Measurements from ENCODE around the gene SPDYE2.
"Not testable (repeated sequence)": the region's sequence is repeated elsewhere in the genome, so short reads cannot be mapped to it uniquely, and the experiment has no call there.

The SPDYE2 gene

DNA sequence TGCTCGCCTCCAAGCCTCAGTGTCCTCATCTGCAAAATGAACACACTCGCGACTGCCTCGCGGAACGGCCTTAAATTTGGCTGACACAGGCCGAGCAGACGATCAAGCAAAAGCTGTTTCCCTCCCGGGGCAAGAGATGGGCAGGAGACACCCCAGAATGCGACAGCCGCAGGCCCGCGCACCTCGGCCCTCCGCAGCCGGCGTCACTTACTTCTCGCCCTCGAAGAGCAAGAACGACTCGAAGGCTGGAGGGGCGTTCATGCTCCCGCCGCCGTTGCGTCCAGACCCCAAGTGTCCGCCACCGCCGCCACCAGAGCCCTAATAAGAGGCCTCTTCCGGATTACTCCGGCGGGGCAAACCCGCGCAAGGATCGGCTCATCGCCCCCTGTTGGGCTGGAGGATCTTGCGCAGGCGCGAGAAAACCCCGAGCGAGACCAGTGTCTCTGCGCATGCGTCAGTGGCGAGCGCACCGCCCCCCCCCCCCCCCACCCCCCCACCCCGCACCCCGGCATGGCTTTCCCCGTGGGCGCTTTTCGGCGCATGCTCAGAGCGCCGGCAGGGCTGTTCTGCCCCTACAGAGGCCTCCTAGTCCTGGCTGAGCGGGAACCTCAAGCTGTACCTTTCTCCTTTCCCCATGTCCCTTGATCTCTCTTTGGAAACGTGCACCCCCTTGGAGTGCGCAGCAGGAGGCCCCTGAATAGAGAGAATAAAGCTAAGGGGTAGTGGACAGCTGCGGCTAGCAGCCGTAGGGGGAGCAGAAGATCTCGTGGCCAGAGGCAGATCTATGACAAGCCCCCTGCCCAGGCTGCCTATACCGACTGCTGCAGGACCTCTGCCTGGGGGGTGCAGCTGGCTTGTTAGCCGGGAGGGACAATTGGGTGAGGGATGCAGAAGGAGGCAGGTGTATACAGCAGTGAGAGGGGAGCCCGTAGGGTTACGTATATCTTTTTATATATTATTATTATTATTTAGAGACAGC, 21.5 kb downstream of the SPDYE2 start, which contains the start of gene POLR2J3:
Gene POLR2J3, minus strand, starts transcription at position 323 of the 979 bp plus-strand sequence. Its CDS starts 62 bp downstream, at position 261.
- not testable (repeated sequence) for H3K9me3 ChIP-seq
- TF ChIP-seq, protein P1, sequence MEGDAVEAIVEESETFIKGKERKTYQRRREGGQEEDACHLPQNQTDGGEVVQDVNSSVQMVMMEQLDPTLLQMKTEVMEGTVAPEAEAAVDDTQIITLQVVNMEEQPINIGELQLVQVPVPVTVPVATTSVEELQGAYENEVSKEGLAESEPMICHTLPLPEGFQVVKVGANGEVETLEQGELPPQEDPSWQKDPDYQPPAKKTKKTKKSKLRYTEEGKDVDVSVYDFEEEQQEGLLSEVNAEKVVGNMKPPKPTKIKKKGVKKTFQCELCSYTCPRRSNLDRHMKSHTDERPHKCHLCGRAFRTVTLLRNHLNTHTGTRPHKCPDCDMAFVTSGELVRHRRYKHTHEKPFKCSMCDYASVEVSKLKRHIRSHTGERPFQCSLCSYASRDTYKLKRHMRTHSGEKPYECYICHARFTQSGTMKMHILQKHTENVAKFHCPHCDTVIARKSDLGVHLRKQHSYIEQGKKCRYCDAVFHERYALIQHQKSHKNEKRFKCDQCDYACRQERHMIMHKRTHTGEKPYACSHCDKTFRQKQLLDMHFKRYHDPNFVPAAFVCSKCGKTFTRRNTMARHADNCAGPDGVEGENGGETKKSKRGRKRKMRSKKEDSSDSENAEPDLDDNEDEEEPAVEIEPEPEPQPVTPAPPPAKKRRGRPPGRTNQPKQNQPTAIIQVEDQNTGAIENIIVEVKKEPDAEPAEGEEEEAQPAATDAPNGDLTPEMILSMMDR (IDR thresholded peaks at IDR 0.05), result peak; percentile 58
- peak within 1 kb of the TSS; percentile 72 for H3K27ac ChIP-seq

DNA sequence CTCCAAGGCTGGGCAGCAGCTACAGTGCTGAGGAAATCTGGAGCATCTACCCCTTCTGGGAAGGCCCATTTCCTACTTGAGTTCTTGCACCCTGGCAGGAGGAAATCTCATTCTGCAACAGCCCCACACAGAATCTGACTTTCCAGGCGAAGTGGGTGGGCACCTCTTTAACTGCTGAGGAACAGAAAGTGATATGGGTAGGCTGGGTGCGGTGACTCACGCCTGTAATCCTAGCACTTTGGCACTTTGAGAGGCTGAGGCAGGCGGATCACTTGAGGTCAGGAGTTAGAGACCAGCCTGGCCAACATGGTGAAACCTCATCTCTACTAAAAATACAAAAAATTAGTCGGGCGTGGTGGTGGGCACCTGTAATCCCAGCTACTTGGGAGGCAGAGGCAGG, 23.6 kb downstream of the SPDYE2 start:
- H3K4me1 ChIP-seq (ENCODE audit: control insufficient read depth in 1 of 2, insufficient read depth in 1 of 2, low read depth in 1 of 2, low read length in 1 of 2); H3K27me3 ChIP-seq; H3K4me3 ChIP-seq (ENCODE audit: low read depth in 1 of 2, low read length in 1 of 2); H3K9me3 ChIP-seq; H3K36me3 ChIP-seq; H3K27ac ChIP-seq: not testable (repeated sequence)

More for the DNA sequence above, 21.5 kb downstream of the SPDYE2 start, which contains the start of gene POLR2J3:
- H3K36me3 ChIP-seq; H3K27me3 ChIP-seq; H3K4me1 ChIP-seq (ENCODE audit: control insufficient read depth in 1 of 2, insufficient read depth in 1 of 2, low read depth in 1 of 2, low read length in 1 of 2): not testable (repeated sequence)
- H3K4me3 ChIP-seq (ENCODE audit: low read depth in 1 of 2, low read length in 1 of 2), result peak within 1 kb of the TSS; percentile 66 to 75

DNA sequence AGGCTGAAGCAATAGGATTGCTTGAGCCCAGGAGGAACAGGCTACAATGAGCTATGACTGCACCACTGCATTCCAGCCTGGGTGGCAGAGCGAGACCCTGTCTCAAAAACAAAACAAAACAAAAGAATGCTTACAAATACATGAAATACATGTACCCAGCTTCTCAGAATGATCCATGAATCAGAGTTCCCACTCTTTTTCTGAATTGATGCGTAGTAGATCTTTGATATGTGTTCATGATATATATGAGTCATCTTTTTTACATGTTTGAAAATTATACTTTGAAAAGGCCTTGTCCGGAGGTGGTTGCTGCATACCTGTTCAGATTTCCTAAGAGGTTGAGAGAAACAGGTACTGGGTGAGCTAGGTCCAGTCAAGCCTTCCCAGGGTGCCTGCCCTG, 25.3 kb downstream of the SPDYE2 start:
- H3K36me3 ChIP-seq; H3K27ac ChIP-seq; H3K9me3 ChIP-seq; H3K4me1 ChIP-seq (ENCODE audit: control insufficient read depth in 1 of 2, insufficient read depth in 1 of 2, low read depth in 1 of 2, low read length in 1 of 2); H3K4me3 ChIP-seq (ENCODE audit: low read depth in 1 of 2, low read length in 1 of 2); H3K27me3 ChIP-seq: not testable (repeated sequence)

DNA sequence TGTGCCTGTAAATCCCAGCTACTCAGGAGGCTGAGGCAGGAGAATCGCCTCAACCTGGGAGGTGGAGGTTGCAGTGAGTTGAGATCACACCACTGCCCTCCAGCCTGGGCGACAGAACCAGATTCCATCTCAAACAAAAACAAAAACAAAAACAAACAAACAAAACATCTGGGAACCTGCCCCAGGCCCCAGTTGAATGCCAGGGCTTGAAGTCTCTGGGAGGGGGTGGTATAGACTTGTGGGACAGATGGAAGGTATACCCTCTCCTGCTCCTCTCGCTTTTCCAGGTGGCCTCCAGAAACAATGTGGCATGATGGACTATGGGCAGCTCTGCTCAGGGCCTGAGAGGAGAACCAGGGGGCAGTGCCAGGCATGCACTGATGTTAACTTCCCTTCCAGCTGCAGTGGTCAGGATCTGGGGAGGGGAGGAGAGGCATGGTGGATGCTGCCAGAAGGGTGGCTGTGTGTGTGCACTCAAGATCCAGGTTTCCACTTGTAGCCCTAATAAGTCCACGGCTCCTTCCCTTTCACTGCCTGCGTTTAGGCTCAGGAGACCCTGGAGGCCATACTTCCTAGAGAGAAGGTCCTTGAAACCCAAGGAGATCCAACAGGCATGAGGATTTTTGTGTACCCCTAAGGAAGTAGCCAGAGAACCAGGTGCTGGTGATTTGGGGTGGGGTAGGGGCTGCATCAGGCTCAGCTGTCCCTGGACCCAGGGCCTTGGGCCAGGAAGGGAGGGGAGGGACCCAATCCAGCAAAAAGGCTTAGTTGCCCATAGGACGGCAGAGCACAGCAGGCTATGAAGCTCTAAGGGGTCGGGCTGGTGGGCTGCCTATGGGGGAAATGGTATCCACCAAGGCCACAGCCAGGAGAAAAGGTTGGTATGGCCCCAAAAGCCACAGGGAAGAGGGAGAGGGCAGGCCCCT, 26.6 kb downstream of the SPDYE2 start:
- not testable (repeated sequence) for H3K36me3 ChIP-seq; H3K9me3 ChIP-seq; H3K4me3 ChIP-seq (ENCODE audit: low read depth in 1 of 2, low read length in 1 of 2); H3K27me3 ChIP-seq; H3K27ac ChIP-seq; H3K4me1 ChIP-seq (ENCODE audit: control insufficient read depth in 1 of 2, insufficient read depth in 1 of 2, low read depth in 1 of 2, low read length in 1 of 2)

DNA sequence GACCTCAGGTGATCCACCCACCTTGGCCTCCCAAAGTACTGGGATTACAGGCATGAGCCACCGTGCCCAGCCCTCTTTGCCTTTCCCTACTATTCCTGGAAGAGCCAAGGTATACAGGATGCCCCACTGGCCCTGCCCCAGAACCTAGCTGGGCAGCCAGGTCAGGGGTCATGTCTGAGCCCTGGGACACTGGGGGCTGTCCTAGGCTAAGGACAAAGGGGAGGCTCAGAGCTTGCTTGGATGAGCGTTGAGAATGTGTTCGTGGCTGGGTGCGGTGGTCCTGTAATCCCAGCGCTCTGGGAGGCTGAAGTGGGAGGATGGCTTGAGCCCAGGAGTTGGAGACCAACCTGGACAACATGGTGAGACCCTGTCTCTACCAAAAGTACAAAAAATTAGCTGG, 27.5 kb downstream of the SPDYE2 start:
- H3K4me3 ChIP-seq (ENCODE audit: low read depth in 1 of 2, low read length in 1 of 2); H3K27me3 ChIP-seq; H3K27ac ChIP-seq; H3K36me3 ChIP-seq; H3K9me3 ChIP-seq; H3K4me1 ChIP-seq (ENCODE audit: control insufficient read depth in 1 of 2, insufficient read depth in 1 of 2, low read depth in 1 of 2, low read length in 1 of 2): not testable (repeated sequence)

DNA sequence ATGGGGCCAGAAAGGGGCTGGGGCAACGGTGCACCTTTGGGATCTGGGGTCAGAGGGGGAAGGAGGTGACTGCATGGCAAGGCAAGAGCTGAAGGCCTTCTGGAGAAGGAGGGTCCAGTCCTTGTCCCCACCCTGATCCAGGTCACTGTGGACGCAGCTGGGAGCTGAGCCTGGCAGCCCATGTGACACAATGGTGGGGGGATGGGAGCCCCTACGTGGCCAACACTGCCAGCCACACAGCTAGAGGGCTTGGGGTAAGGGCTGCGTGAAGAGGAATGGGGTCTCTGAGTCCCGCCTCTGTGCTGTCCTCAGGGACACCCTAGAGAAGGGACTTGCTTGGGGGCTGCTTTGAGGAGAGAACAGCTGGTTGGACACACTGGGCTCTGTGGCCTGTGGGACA, 30.7 kb downstream of the SPDYE2 start:
- not testable (repeated sequence) for H3K9me3 ChIP-seq; H3K4me1 ChIP-seq (ENCODE audit: control insufficient read depth in 1 of 2, insufficient read depth in 1 of 2, low read depth in 1 of 2, low read length in 1 of 2); H3K27ac ChIP-seq; H3K4me3 ChIP-seq (ENCODE audit: low read depth in 1 of 2, low read length in 1 of 2); H3K27me3 ChIP-seq; H3K36me3 ChIP-seq

DNA sequence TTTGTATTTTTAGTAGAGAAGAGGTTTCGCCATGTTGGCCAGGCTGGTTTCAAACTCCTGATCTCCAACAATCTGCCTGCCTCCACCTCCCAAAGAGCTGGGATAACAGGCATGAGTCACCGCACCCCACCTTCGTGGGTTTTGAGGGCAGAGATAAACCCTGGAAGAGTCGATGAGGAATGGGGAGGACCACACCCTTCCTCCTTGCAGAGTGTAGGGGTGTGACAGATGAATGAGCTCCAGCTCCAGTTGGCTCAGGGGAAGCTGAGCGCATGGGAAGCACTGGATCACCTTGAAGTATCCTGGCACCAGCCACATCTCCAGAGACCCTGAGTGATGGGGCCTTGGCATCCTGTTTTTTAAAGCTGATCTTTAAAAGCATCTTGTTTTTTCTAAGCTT, 32.5 kb downstream of the SPDYE2 start:
- H3K36me3 ChIP-seq; H3K27ac ChIP-seq; H3K9me3 ChIP-seq; H3K4me1 ChIP-seq (ENCODE audit: control insufficient read depth in 1 of 2, insufficient read depth in 1 of 2, low read depth in 1 of 2, low read length in 1 of 2); H3K4me3 ChIP-seq (ENCODE audit: low read depth in 1 of 2, low read length in 1 of 2); H3K27me3 ChIP-seq: not testable (repeated sequence)

DNA sequence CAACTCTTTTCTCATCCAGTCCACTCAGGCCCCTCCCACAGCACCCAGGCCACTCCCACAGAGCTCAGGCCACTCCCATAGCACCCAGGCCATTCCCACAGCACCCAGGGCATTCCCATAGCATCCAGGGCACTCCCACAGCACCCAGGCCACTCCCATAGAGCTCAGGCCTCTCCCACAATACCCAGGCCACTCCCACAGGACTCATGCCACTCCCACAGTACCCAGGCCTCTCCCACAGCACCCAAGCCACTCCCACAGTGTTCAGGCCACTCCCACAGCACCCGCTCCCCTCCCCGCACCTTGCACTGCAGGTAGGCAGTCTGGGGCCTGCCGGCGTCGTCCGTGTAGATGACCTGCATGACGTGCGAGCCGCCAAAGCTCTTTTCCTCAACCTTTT, 38.8 kb downstream of the SPDYE2 start:
- not testable (repeated sequence) for H3K27me3 ChIP-seq; H3K27ac ChIP-seq; H3K4me3 ChIP-seq (ENCODE audit: low read depth in 1 of 2, low read length in 1 of 2); H3K4me1 ChIP-seq (ENCODE audit: control insufficient read depth in 1 of 2, insufficient read depth in 1 of 2, low read depth in 1 of 2, low read length in 1 of 2); H3K36me3 ChIP-seq; H3K9me3 ChIP-seq

DNA sequence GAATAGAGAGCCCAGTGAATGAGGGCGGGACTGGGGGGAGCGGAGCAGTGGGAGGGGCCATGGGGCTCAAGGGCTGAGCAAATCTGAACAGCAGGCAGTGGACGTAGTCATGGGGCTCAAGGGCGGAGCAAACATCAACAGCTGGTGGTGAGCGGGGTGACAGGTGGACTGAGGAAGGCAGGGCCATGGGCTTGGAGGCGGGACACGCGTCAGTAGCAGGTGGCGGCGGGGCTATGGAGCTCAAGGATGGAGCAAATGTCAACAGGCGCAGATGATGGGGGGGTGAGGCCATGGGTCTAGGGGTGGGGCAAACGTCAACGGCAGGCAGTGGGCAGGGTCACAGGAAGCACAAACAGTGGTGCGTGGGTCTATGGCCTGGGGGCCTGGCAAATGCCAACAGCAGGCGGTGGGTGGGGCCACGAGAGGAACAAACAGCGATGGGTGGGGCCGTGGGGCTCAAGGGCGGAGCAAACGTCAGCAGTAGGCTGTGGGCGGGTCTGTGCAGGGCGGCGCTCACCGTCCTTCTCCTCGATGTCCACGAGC, 41.5 kb downstream of the SPDYE2 start:
- H3K27ac ChIP-seq; H3K36me3 ChIP-seq; H3K9me3 ChIP-seq; H3K27me3 ChIP-seq; H3K4me1 ChIP-seq (ENCODE audit: control insufficient read depth in 1 of 2, insufficient read depth in 1 of 2, low read depth in 1 of 2, low read length in 1 of 2); H3K4me3 ChIP-seq (ENCODE audit: low read depth in 1 of 2, low read length in 1 of 2): not testable (repeated sequence)

DNA sequence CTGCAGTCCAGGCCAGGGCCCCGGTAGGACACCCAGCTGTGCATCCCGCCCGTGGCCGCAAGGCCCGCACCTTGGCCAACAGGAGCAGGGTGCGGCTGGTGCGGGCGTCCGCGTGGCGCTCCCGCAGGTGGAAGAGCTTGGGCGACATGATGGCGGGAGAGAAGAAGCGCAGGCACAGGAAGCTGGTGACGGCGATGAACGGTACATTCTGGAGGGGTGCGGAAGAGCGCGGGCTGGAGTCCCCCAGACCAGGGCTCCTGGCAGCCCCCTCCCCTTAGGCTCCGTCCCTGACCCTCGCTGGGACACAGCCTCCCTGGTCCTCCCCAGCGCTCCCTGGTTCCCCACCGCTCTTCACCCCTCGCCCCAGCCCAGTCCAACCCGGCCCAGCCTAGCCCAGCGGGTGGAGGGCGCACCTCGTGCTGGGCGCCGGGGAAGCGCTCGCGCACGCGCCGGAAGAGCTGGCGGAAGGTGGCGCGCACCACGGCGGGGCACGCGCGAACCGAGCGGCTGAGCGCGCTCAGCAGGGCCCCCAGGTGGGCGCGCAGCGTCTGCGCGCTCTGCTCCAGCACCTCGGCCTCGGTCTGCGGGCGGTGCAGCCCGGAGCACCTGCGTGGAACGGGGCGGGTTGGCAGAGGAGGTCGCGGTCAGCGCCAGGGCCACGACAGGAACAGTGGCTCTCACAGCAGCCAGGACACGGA, 42.8 kb downstream of the SPDYE2 start:
- not testable (repeated sequence) for H3K27ac ChIP-seq; H3K36me3 ChIP-seq; H3K9me3 ChIP-seq; H3K4me3 ChIP-seq (ENCODE audit: low read depth in 1 of 2, low read length in 1 of 2); H3K4me1 ChIP-seq (ENCODE audit: control insufficient read depth in 1 of 2, insufficient read depth in 1 of 2, low read depth in 1 of 2, low read length in 1 of 2); H3K27me3 ChIP-seq

DNA sequence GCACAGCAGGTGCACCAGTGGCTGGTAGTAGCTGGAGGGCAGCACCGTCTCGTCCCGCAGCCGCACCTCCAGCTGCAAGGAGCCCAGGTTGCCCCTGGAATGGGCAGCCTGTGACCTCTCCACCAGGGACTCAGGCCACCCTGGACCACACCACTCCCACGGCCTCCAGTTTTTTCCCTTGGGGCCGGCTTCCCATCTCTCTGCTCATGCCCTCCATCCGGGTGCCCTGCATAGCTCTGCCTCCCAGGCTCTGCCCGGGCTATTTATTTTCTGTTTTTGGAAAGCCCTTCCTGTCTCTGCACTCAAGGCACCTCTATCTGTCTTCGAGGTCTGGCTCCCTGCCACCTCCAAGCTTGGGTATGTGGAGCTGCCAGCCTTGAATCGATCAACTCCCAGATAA, 45.0 kb downstream of the SPDYE2 start:
- not testable (repeated sequence) for H3K9me3 ChIP-seq; H3K27me3 ChIP-seq; H3K27ac ChIP-seq; H3K4me1 ChIP-seq (ENCODE audit: control insufficient read depth in 1 of 2, insufficient read depth in 1 of 2, low read depth in 1 of 2, low read length in 1 of 2); H3K4me3 ChIP-seq (ENCODE audit: low read depth in 1 of 2, low read length in 1 of 2); H3K36me3 ChIP-seq

DNA sequence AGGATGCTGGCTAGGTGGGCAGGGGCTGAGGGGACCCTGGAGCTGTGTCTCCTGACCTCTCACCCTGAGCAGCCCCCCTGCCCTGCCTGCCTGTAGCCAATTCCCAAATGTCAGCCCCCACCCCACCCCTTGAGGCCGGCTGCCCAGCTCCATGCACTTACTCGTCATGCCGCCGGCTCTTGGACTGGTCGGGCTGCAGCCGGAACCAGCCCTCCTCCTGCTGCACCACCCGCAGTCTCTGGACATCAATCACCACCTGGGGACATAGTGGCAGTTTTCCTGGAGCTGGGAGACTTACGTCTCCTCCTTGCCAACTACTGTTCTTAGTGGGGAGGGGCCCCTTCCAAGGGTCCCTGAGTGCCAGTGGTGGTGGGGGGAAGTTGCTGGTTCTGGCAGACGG, 48.7 kb downstream of the SPDYE2 start:
- H3K4me3 ChIP-seq (ENCODE audit: low read depth in 1 of 2, low read length in 1 of 2); H3K36me3 ChIP-seq; H3K27me3 ChIP-seq; H3K27ac ChIP-seq; H3K9me3 ChIP-seq; H3K4me1 ChIP-seq (ENCODE audit: control insufficient read depth in 1 of 2, insufficient read depth in 1 of 2, low read depth in 1 of 2, low read length in 1 of 2): not testable (repeated sequence)

Measured in neutrophil (primary cell).